Measurements from ENCODE around the gene TTC17.
"Not testable (repeated sequence)": the region's sequence is repeated elsewhere in the genome, so short reads cannot be mapped to it uniquely, and the experiment has no call there.

Gene TTC17, protein sequence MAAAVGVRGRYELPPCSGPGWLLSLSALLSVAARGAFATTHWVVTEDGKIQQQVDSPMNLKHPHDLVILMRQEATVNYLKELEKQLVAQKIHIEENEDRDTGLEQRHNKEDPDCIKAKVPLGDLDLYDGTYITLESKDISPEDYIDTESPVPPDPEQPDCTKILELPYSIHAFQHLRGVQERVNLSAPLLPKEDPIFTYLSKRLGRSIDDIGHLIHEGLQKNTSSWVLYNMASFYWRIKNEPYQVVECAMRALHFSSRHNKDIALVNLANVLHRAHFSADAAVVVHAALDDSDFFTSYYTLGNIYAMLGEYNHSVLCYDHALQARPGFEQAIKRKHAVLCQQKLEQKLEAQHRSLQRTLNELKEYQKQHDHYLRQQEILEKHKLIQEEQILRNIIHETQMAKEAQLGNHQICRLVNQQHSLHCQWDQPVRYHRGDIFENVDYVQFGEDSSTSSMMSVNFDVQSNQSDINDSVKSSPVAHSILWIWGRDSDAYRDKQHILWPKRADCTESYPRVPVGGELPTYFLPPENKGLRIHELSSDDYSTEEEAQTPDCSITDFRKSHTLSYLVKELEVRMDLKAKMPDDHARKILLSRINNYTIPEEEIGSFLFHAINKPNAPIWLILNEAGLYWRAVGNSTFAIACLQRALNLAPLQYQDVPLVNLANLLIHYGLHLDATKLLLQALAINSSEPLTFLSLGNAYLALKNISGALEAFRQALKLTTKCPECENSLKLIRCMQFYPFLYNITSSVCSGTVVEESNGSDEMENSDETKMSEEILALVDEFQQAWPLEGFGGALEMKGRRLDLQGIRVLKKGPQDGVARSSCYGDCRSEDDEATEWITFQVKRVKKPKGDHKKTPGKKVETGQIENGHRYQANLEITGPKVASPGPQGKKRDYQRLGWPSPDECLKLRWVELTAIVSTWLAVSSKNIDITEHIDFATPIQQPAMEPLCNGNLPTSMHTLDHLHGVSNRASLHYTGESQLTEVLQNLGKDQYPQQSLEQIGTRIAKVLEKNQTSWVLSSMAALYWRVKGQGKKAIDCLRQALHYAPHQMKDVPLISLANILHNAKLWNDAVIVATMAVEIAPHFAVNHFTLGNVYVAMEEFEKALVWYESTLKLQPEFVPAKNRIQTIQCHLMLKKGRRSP

DNA sequence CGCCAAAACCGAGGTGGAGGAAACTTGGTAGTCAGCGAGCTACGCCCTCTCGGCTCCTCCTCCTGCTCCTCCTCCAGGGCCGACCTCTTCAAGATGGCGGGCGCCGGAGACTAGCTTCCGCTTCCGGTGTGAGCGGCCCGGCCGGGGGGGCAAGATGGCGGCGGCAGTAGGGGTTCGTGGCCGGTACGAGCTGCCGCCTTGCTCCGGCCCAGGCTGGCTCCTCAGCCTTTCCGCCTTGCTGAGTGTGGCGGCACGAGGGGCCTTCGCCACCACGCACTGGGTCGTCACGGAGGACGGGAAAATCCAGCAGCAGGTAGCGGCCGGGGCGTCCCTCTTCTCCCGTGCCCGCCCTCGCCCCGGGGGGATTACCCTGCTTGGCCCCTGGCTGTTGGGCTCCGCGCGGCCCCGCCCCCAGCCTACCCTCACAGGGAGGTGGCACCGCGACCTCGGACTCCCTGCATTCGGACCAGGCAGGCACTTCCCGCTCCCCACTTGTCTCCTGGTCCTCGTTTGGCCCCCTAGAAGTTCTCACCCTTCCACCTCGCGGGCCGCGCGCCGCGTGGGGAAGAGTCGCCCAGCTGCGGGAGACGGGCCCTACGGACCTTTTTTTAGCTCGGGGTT lies at the start of gene TTC17:
Gene TTC17, plus strand, starts transcription at position 120 of the 621 bp plus-strand sequence. Its CDS starts 35 bp downstream, at position 155.
- DNase-seq = peak; percentile 78 to 90 (median 84)

DNA sequence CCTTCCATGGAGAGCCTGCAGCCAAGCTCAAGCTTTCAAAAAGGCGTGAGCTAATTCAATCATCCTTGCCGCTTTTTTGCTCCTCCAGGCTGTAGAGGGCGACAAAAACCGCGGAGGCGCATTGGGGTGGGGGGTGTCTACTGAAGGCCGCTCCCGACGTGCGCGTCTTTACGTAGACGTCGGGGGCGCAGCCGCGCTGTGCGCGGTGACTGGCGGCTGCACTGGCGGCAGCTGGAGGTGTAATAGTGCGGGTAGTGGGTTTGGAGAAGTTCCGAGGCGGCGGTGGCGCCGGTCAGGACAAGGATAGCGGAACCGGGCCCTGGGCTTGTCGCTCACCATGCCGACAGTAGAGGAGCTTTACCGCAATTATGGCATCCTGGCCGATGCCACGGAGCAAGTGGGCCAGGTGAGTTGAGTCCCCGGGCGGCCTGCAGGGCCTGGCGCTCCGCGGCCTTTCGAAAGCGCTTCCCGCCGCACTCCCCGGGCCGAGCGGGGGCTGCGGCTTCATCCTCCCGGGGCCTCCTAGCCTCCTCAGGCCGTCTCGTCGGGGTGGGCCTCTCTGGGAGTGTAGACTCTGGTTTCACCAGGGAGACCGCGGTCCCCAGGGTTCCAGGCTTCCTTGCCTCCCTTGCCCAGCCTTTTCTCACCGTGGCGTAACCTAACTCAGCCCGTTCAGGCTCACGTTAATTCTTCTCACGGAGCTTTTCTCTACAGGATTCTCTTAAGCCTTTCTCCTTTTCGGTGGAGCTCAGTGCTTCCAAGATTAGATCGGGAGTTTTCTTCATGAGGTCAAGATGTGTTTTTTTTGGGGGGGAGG lies 46.7 kb upstream of the TTC17 start, which contains the start of gene API5:
Gene API5, plus strand, starts transcription at position 206 of the 817 bp plus-strand sequence. Its CDS starts 132 bp downstream, at position 338.
- DNase-seq = peak; percentile 77 to 87 (median 84)

DNA sequence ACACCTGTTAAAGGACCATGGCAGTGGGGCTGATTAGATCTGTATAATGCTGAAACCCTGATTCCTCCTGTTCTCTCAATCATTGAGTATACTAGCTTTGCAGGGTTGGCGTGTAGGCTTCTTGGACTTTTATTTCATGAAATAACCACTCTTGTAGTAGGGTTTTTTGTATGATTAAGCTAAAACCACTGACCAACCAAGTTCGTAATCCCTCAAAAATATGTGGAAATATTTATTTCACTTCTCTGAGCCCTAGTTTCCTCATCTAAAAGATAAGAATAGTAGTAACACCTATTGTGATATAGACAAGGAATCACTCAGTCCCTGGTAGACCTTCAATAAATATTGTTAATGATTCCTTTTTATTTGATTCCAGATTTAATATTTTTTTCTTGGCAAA lies 42.8 kb upstream of the TTC17 start:
- DNase-seq = no peak

DNA sequence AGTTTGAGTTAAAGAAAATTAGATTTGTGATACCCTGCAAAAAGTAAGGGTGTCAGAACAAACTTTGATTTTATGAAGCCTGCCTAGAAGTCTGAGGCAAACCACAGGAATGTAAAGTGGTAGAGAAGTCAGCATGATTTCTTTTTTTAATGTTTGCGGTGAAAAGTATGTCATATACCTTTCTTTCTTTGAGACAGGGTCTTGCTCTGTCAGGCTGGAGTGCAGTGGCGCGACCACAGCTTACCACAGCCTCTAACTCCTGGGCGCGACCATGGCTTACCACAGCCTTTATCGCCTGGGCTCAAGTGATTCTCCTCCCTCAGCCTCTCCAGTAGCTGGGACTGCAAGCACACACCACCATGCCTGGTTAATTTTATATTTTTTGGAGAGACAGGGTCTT lies 42.3 kb upstream of the TTC17 start:
- no peak for DNase-seq

DNA sequence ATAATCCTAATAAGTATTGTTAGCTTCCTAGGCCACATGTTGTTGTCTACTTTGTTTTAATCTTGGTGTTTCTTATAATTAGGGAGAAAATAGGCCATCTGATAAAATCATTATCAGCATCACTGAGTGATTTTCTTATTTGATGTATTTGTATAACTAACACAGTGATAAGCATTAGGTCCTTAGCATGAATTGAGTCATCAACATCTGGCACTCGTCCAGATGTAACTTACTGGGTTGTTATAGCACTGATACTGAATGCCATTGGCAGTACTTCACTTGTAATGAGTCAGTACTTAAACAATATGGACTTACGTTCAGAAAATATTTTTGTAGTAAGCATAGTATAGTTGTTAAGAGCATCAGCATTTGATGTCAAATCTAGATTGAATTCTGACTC lies 30.7 kb upstream of the TTC17 start:
- DNase-seq = no peak

DNA sequence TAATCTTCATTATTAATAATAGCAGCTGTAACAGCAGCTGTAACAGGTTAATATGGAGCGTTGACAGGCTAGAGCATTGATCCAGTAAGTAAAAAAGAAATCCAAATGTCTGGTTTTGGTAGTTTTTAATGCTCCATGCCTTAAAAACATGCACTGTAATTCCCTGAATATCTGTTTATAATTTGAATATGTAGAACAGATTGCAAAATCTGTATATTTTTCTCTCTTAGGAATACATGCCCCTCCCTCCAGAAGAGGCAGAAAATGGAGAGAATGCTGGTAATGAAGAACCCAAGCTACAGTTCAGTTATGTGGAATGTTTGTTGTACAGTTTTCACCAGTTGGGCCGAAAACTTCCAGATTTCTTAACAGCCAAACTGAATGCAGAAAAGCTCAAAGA lies 30.2 kb upstream of the TTC17 start:
- no peak for DNase-seq

DNA sequence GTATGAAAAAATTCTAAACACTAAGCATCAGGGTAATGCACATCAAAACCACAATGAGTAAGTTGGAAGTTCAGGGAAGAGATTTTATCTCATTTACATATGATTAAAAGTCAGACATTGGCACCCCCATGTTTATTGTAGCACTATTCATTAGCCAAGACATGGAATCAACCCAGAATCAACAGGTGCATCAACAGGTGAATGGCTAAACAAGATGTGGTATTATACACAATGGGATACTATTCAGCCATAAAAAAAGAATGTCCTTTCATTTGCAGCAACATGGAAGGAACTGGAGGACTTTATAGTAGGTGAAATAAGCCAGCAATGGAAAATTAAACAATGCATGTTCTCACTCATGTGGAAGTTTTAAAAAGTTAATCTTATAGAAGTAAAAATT lies 17.6 kb upstream of the TTC17 start:
- no peak for DNase-seq

DNA sequence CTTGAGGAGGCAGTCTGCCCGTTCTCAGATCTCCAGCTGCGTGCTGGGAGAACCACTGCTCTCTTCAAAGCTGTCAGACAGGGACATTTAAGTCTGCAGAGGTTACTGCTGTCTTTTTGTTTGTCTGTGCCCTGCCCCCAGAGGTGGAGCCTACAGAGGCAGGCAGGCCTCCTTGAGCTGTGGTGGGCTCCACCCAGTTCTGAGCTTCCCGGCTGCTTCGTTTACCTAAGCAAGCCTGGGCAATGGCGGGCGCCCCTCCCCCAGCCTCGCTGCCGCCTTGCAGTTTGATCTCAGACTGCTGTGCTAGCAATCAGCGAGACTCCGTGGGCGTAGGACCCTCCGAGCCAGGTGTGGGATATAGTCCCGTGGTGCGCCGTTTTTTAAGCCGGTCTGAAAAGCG lies 7.3 kb upstream of the TTC17 start:
- DNase-seq = not testable (repeated sequence)

DNA sequence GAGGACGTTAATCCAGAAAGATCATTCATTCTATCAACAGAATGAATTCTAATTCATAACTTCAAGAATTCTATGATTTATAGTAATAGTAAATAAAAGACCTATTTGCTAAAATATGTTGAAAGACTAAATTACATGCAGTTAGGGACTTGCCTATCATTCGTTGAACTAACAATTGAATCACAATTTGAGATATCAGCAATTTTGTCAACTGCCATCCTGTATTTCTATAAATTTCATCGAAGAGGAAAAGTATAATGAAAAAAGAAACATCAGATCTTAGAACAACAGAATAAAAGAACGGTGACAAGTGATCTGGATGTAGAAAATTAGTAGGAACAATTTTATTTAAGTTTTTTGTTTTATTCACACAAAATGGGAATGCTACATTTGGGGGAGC lies 4.4 kb upstream of the TTC17 start:
- no peak for DNase-seq

DNA sequence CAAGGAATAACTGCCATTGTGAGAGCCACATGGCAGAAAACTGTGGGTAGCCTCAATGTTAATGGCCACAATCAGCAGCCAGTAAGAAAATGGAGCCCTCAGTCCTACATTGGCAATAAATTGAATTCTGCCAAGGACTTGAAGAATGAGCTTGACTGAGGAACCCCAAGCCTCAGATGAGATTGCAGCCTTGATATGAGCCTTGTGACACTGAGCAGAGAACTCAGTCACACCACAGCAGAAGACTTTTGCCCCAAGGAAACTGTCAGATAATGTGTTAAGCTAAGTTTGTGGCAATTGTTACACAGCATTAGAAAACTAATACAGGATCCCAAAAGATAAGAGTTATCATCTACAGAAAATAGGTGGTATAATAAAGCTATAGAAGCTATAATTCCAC lies 2.4 kb upstream of the TTC17 start:
- no peak for DNase-seq

DNA sequence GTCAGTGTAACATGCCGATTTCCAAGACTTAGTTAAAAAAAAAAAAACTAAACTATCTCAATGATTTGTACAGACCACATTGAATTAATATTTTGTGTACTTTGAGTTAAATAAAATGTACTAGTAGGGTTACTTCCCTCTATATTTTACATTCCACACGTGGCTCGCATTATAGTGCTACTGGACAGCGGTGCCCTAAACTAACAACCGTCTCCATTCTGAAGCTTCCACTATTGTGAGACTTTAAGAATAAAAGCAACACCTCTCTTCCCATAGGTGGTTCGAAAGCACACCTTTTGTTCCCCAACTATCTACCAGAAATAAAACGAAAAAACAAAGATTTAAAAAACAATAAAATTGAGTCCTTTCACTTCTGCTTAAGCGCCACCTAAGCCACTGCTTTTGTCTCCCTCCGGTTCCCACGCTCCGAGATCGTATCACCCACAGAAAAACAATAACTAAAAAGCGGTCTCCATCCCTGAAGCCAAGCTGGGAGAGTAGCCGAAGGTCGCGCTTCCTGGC lies 380 bp upstream of the TTC17 start:
- DNase-seq = no peak

DNA sequence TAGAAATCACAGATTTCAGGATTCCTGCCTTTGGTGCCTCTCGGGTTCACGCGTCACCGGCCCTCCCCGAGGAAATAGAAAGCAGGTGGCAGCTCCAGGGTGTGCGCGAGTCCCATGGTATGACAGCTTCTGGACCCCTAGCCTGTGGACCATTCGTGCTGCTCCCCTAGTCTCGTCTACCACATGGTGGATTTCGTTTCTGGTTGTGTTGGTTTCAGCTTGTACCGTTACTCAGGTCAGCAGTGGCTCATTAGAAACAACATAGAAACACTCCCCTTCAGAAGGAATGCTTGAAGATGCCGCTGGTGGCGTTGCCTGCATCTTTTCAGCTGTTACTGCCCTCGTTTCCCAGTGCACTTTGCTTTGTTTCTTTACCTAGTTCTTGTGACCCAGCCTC lies 700 bp downstream of the TTC17 start:
- DNase-seq = peak in 1 of 4 experiments; percentile 34

DNA sequence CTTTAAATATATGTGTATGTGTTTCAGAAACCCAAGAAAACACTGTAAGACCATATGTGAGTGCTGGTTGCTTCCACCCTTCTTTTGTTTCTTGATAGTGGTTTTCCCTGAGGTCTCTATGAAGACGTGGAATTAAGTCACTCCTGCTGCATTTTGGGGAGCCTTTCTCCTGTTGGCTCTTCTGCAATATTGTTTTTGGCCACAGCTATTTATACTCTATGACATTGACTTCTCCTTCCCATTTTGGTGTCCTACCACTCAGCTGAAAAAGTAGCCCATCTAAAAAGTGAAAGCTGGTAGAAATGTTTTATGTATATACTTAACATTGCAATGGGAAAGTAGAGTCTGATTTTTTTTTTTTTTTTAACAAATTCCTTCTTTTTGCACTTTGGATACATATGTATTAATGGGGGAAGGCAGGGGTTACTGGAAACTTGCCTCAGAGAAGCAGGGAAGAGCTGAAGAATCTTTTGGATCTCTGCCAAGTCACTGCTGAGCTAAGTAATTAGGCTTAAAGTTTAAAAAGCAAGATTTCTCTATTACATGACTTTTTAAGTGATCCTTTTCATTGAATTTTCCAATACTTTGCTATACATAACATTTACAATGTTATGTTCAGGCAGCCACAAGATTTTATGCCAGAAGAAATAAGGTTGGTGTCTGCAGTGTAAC lies 1.8 kb downstream of the TTC17 start:
- DNase-seq = no peak

DNA sequence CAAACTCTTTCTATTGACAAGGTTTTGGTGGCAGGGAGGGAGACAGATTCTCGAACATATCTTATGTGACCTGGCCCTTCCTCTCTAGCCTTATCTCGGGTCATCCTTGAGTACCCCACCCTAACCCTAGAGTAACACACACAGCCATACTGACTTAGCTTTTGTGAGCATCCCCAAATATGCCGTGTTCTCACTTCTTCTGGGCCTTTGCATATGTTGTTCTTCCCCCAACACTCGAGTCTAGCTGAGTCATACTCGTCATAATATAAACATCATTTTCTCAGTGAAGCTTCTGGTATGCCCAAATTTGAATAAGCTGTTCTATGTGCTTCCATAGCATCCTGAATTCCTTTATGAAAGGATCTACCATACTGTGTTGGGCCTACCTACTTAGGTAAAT lies 8.0 kb downstream of the TTC17 start:
- no peak for DNase-seq

DNA sequence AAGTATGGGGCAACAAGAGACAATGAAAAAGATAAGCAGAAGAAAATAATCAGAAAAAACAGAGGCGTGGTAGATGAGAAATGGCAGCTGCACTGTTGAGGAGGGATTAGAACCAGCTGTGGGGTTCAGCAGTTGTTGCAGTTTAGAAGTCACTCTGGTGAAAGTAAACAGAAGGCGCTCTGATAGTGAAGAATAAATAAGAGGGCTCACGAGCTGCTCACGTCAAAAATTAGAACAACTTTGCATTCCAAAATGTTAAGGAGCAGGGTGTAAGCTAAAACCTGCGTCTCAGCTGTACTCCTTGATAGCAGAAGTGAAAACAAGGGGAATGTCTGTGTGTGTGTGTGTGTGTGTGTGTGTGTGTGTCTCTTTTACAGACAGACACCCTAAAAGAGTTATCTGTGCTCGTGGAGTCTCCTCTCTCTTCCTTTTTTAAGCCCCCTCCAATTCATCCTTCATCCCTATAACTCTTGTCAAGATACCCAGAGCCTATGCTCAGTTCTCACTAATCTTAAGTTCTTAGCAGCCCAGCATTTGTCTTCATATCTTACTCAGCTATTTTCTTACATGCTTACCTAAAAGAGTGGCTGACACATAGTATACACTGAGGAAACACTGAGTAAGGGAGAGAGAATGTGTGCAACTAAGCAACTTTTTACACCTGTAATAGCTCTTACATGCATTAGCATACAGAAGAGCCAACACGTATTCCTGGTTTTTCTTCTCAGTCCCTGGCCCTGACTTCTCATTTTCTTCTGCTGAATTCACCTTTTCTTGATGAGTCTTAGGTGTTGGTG lies 8.9 kb downstream of the TTC17 start:
- DNase-seq = no peak

DNA sequence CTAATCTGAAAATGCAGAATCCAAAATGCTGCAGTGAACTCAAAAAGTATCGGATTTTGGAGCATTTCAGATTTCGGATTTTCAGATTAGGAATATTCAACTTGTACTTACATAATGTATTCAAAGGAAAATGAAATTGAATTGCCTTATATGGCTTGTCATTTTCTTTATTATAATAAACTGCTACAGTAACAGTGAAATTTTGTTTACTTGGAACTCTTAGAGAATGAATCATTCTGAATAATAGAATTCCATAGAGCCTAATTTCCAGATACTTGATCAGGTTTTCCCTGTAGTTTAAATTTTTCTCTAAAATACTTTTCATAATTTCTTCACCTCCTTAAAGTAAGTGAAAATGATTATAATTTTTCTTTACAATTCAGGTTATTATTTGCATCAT lies 17.3 kb downstream of the TTC17 start:
- no peak for DNase-seq

DNA sequence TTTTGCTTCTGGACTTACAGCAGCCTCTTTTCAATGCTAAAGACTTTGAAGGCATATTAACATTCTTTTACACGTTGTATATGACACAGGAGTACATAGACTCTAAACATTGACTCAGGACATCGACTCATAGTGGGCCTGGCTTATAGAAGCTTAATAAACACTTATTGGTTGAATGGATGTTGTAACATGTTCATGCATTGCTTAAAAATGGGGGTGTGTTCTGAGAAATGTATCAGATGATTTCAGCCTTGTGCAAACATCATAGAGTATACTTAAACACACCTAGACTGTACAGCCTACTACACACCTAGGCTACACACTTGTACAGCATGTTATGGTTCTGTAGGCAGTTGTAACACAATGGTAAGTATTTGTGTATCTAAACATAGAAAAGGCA lies 17.9 kb downstream of the TTC17 start:
- no peak for DNase-seq

DNA sequence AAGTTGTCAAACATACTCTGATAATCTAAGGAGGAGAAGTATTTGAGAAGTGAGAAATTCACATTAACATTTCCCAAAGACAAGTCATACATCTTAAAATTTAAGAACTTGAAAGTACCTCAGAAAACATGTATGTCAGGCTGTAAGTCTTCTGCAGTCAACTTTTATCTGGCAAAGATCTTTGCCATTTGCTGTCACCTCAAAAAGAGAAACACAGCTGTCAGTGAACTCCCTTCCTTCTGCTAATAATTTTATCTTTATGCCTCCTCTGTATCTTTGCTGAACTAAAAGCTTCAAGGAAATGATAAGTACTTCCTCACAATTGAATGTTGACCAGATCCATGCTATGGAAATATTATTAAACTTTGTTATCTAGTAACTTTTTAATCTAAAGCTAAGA lies 18.7 kb downstream of the TTC17 start:
- DNase-seq = no peak

DNA sequence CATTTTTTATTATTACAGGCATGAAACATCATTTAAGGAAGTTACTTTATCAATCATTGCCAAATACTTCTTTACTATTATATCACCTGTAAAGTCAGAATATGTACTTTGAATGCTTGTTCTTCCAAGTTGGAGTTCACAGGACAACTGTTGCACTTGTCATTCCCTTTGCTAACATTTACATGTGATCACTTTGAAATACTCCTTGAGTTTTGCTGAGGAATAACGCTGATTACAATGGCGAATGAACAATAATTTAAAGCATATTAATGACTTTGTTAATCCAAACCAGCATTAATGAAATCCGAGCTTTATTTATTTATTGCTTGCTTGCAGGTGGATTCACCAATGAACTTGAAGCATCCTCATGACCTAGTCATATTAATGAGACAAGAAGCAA lies 20.2 kb downstream of the TTC17 start:
- DNase-seq = no peak

DNA sequence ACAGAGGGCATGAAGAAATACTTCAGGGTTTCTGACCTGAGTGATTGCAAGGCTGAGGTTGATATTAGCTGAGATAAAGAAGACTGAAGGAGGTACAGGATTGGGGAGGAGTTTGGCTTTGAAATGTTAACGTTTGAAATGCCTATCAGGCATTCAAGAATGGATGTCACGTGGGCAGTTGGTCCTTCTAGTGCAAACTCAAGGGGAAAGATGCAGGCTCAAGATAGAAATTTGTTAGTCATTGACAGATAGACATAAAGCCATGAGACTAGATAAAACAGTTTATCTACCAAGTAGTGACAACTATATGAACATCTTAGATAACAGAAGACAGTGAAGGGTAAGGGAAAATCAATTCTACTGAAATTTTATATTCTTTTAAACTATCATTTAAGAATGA lies 23.1 kb downstream of the TTC17 start:
- DNase-seq = no peak
